HG02642 (cell line): Measurements from ENCODE around the gene PIM3.
A peak's percentile ranks its signal among the peaks of the same experiment; 100 is the strongest.

Experiments used
- ATAC-seq: cut with Tn5 transposase; IDR thresholded peaks from one replicate; pipeline ENCODE4 v1.9.1; 2021; ENCODE audit warnings: mild to moderate bottlenecking; ENCODE audit not compliant: unreplicated experiment, poor library complexity

PIM3 gene

GRCh38 chr22:49960159-49961004 lies at the start of gene PIM3:
TSS of gene PIM3 (plus strand) at chr22:49960772. CDS start at chr22:49960948, 176 bp downstream.
- peak; percentile 64 for ATAC-seq

GRCh38 chr22:49911881-49912625 lies 48.5 kb upstream of the PIM3 start:
- ATAC-seq: no peak

GRCh38 chr22:49913026-49913425 lies 47.5 kb upstream of the PIM3 start:
- no peak for ATAC-seq

GRCh38 chr22:49913446-49913845 lies 47.1 kb upstream of the PIM3 start:
- no peak for ATAC-seq

- no peak for ATAC-seq
These were observed 46.3 kb upstream of the PIM3 start for GRCh38 chr22:49914256-49914655.

- ATAC-seq: no peak
These were observed 45.0 kb upstream of the PIM3 start for GRCh38 chr22:49915610-49916009.

GRCh38 chr22:49916831-49917230 lies 43.7 kb upstream of the PIM3 start:
- ATAC-seq: no peak

GRCh38 chr22:49917974-49918910 lies 42.3 kb upstream of the PIM3 start, which contains the start of the genes ALG12 and CRELD2:
TSS of gene ALG12 (minus strand) at chr22:49918438. CDS start at chr22:49913765, 4,673 bp downstream.
TSS of gene CRELD2 (plus strand) at chr22:49918634. CDS start at chr22:49918770, 136 bp downstream.
- ATAC-seq: peak; percentile 91

GRCh38 chr22:49918911-49919881 lies 41.4 kb upstream of the PIM3 start:
- no peak for ATAC-seq

- ATAC-seq: no peak
These were observed 39.7 kb upstream of the PIM3 start for GRCh38 chr22:49920859-49921258.

GRCh38 chr22:49921508-49922278 lies 38.9 kb upstream of the PIM3 start:
- no peak for ATAC-seq

GRCh38 chr22:49922484-49922883 lies 38.1 kb upstream of the PIM3 start:
- ATAC-seq: no peak

- ATAC-seq: no peak
These were observed 37.6 kb upstream of the PIM3 start for GRCh38 chr22:49922926-49923325.

GRCh38 chr22:49923445-49923844 lies 37.1 kb upstream of the PIM3 start:
- ATAC-seq: no peak

- ATAC-seq: no peak
These were observed 36.3 kb upstream of the PIM3 start for GRCh38 chr22:49924113-49924833.

GRCh38 chr22:49925525-49926128 lies 34.9 kb upstream of the PIM3 start:
- no peak for ATAC-seq

GRCh38 chr22:49926916-49927315 lies 33.7 kb upstream of the PIM3 start:
- ATAC-seq: no peak
